PC-3 (cell line): ENCODE measurements around the gene CFAP53.

Source experiments
- CTCF ChIP-seq: fragments of 300-600 bp; sonication (generic); conservative IDR thresholded peaks from 2 replicates; pipeline ENCODE4 v1.5.1; 2017; ENCODE audit warnings: antibody characterized with exemption, low read depth, mild to moderate bottlenecking, low read length
- EZH2phosphoT487 ChIP-seq: fragments of 300-600 bp; sonication (generic); IDR thresholded peaks from 2 replicates; pipeline ENCODE4 v1.6.1; 2018; ENCODE audit warnings: mild to moderate bottlenecking, antibody characterized with exemption, low read length, borderline replicate concordance

DNA sequence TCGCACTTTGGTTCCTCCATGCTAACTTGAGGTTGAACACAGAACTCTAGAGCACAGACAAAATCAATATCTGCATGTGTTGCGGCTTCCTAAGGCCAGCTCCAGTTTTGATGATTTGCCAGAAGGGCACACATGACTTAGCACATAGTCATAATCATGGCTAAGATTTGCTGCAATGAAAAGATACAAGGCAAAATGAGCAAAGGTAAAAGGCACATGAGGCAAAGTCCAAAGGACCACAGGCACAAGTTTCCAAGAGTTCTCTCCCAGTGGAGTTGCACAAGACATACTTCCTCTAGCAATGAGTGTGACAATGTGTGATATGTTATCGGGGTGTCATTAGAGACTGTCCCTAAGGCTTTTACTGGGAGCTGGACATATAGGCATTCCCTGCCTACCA, 45.4 kb upstream of the CFAP53 start:
- TF ChIP-seq CTCF = no peak
- TF ChIP-seq EZH2phosphoT487 = no peak
